Hindlimb muscle (tissue), 1 donor: Measurements from ENCODE around the gene SNAI3. TPM values are rescaled to one million over a fixed set of nuclear protein-coding genes. Genes with fewer than 3 reads are reported as not detected.

ENCODE experiments used
- DNase-seq: peaks from one replicate; pipeline ENCODE4 v3.0.0-alpha.2; 2013
- polyA plus RNA-seq: library from polyadenylated mRNA; unstranded; fragments of 120-200 nt; gene quantifications from one replicate; pipeline ENCODE4 v1.2.1, GENCODE V29; 2013; ENCODE audit not compliant: insufficient read length

The SNAI3 gene
- polyA plus RNA-seq, 1 donor = 6.4 TPM

DNA sequence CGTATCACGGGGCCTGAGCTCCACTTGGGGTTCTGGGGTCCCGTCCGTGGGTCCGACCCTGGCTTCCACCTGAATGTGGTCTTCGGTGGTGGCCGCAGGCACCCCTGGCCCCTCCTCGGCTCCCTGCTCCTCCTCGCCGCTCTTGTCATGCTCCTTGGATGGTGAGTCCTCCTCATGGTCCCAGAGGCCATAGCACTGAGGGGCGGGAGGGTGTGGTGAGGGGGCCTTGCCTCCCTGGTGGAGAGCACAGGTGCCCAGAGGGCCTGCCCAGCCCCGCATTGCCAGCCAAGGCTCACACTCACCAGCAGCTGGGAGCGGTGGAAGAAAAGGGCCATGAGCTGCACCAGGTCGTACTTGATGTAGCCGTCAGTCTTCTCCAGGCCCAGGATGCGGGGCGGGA is 34.9 kb upstream of the SNAI3 start:
- DNase-seq = no peak

GRCh38 chr16:88720396-88720970 is 34.2 kb upstream of the SNAI3 start:
- DNase-seq = no peak

- no peak for DNase-seq
These were observed 33.6 kb upstream of the SNAI3 start for GRCh38 chr16:88719933-88720296.

DNA sequence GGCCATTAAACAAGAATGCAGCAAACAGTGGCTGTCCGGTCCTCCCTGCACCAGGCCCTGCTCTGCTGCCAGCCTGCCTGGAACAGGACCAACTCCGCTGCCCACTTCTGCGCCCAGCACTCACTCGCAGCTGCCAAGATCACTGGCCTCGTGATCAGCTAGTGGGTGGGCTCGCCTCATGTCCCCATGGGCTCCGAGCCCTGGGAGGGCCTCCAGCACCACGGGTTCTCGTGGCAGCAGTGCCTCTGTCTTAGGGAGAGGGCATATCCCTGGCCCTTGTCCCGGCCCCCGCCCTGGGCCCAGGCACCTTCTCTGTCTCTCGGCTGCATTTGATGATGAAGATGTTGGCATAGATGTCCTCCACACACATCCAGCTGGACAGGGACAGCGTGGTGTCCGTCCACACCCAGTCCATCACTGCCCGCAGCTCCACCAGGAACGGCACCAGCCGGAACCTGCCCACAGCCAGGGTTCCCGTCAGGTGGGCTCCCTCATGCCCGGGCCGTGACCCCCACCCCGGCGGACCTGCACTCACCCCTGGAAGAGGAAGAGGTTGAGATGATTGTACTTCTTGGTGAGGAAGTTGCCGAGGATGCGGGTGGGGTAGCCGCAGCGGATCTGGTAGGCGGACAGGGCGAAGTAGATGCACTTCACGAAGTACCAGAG is 33.1 kb upstream of the SNAI3 start:
- DNase-seq = no peak

DNA sequence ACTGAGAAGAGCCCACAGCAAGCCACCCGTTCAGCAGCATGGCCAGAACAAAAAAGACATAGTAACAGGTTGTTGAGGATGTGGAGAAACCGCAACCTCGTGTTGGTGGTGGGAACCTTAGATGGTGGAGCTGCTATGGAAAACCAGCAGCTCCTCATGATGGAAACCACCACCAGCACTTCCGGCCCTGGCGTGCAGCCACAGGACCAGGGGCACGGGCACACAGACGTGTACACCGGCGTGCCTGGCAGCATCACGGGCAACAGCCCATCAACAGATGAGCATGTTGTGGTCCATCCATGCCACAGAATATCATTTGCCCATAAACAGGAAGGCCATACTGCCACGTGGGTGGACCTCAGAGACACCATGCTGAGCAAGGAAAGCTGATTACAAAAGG is 31.9 kb upstream of the SNAI3 start:
- DNase-seq = no peak

DNA sequence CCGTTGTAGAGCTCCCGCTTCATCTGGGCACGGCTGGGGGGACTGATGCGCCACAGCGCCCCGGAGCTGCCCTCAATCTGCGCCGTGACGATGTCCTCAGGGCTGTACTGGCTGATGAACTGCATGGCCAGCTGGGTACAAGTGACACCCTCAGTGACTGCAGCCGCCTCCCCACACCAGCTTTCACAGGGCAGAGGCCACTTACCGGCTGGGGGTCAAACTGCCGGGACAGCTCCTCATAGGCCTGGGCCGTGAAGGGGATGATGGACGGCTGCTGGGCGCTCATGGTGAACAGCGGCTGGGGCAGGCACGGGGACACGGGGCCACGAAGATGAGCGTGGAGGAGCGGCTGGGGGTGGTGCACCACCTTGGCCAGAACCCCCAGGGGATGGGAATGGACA is 30.3 kb upstream of the SNAI3 start:
- DNase-seq = no peak

DNA sequence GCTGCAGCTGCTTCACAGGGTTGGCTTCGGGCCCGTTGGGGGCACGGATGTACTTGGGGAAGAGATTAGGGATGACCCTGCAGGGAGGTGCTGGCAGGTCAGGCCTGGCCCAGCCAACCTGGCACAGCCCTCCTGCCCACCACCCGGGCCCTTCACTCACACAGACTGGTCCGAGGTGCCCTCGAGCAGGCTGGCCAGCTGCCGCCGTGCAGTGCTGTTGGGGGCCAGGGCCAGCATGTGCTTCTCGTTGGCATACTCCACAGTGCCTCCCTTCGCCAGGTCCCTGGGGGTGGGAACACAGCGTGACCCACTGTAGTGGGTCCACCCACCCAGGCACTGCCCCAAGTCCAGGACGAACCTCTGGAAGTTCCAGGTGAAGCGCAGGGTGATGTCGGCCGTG is 29.9 kb upstream of the SNAI3 start:
- DNase-seq = no peak

DNA sequence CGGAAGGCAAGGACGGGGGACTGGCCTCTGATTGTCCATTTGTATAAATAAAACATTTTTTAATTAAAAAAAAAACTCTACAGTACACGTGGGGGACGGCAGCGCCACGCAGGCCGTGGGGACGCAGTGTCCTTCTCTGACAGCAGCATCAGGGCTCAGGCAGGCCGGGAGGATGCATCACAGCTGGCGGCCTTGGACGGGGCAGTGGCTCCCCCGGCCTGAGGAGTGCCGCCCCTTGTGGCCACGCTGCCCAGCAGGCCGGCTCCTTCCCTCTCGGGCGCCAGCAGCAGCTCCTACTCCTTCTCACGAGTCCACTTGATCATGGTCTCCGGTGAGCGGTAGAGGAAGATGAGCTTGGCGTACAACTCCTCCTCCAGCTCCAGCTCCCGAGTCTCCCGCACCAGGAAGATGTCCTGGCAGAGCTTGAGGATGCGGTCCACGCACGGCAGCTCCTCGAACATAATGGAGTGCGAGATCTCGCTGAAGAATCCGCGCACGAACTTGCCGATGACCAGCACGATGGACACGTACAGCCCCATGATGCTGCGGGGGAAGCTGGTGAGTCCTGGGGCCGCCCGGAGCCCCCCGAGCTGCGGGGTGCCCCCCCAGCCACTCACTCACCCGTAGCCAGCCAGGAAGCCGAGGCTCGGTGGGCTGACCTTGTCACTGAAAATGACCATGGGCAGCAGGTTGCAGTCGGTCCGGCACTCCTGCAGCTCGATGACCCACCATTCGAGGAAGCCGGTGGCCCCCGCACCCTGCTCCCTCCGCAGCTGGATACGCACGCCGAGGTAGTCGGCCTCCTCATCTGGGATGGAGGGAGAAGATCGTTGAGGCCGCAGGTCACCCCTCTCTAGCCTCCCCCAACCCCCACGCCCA is 29.2 kb upstream of the SNAI3 start:
- DNase-seq = no peak

GRCh38 chr16:88714420-88715302 is 28.4 kb upstream of the SNAI3 start:
- no peak for DNase-seq

DNA sequence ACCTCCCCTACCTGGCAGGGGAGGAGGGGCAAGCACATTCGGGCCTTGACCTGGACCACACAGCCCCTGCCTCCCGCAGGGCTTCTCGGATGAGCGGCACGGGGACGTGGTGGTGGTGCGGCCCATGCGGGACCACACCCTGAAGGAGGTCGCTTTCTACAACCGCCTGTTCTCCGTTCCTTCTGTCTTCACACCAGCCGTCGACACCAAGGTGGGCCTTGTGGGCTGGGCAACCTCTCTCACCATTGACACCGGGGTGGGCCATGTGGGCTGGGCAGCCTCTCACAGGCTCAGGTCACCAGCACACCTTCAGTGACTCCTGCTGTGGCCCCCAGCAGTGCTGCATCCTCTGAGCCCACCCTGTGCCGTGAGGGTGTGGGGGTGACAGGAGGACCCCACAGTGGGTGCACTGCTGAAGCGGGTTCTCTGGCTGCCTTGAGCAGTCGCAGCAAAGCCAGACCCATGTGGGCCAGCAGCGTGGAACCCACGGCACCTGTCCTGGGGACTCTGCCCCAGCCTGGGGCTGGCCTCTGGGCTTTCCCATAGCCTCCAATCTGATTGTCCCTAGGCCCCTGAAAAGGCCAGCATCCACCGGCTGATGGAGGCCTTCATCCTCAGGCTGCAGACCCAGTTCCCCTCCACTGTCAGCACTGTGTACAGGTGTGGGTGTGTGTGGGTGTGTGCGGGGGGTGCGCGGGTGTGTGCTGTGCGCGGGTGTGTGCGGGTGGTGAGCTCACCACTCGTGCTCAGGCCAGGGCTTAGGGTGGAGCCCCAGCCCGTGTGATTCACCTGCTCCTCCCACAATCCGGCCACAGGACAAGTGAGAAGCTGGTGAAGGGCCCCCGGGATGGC is 27.5 kb upstream of the SNAI3 start:
- DNase-seq = no peak

GRCh38 chr16:88713054-88713453 is 26.7 kb upstream of the SNAI3 start:
- DNase-seq = no peak

DNA sequence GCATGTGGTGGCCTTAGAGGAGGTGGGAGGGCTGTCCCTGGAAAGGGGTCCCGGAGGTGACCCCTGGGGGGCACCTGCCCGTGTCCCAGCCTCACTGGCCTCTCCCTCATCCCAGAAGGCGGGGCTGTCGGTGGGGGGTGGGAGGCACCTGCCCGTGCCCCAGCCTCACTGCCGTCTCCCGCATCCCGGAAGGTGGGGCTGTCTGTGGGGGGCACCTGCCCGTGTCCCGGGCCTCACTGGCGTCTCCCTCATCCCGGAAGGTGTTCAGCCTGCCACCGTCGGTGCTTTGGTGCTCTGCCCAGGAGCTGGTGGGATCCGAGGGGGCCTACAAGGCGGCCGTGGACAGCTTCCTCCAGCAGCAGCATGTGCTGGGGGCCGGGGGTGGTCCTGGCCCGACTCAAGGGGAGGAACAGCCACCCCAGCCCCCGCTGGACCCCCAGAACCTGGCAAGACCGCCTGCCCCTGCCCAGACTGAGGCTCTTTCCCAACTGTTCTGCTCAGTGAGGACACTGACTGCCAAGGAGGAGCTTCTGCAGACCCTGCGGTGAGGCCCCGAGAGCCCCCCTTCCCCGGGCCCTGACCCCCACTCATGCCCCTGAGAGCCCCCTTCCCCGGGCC is 26.2 kb upstream of the SNAI3 start:
- DNase-seq = no peak

DNA sequence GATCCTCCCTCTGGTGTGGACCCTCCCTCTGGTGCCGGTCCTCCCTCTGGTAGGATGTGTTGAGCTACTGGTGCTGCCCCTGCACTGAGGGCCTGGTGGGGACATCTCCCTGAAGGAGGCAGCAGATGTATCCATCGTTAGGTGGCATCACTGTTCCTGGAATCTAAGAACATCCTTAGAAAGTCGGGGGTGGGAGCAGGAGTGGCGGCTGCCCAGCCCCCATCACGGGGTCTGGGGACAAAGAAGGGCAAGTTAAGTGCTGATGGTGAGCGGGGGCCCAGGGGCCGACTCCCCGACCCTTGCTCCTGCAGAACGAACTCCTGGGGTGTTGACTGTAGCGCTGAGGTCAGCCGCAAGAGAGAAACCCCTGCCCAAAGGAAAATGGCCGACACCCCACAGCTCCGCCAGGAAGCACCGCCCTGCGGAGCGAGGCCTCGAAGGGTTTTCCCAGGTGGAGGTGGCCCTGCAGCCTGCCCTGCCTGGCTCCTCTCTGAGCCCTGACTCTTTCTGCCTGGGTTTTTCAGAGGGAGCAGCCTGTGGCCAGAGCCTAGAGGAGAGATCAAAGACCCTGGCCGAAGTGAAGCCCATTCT is 25.5 kb upstream of the SNAI3 start:
- no peak for DNase-seq

GRCh38 chr16:88710556-88710955 is 24.2 kb upstream of the SNAI3 start:
- no peak for DNase-seq

DNA sequence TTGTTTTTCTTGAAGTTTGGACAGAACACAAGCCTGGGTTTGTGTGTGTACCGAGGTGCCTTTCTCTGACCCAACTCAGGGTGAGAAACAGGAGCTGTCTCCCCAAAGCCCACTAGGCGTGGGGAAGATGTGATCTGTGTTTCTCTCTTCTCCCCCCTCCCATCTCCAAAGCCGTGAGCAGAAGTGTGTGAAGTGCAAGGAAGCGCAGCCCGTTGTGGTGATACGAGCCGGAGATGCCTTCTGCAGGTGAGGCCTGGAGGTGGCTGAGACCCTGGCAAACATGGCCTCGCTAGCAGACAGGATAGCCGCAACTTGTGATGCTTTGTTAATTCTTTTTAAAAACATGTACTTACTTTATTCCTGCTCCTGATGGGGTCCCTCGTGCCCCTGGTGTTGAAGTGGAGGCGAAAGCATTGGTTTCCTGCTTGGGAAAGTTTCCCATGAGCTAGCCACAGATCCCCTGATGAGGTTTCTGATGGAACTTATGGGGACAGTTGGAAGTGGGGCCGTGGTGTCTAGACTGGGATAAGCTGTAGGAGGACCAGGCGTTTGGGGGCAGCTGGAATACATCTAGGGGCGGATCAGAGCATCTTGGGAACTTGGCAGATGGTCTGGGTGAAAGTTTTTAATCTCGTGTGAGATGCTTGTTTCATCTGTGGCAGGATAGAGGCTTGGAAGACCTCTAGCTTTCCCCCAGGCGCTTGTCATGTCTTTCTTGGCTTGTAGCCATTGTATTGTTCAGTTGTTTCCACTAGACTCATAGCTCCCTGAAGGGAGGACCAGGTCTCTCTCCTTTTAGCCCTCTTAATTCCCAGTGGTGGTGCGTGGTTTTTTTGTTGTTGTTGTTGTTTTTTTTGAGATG is 20.9 kb upstream of the SNAI3 start:
- DNase-seq = no peak

DNA sequence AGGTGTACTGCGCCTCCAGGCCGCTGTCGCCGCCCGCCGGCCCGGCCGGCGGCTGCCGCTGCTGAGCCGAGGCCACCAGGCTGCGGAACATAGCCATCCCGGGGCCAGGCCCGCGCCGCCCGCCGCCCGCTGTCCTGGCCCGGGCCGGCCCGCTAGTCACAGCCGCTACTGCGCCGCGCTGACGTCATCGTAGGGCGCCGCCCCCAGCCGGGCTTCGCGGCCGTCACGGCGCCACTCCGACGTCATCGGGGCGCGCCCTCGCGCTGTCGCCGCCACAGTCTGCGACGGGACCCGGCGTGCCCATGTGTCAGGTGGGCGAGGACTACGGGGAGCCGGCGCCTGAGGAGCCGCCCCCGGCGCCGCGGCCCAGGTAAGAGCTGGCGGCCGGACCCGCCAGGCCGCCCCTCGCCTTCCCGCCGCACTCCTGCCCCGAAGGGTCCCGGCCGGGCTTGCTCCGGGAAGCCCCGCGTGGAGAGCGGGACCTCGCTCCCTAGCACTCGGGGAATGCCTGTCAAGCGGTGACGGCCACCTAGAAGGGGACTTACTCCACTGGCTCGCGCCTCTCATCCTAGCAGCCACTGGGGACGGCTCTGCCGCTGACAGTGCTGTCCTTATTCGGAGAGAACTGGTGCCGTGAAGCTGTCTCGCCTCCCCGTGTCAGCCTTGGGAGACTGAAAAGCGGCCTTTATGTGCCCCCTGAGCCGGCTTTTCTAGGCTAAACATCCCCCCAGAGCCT is 20.1 kb upstream of the SNAI3 start, which contains the start of the genes CTU2 and RNF166:
Gene CTU2 (plus strand): TSS at position 275 of the 736 bp plus-strand sequence. CDS start 28 bp downstream, at position 303.
Gene RNF166 (minus strand): TSS at position 180 of the 736 bp plus-strand sequence. CDS start 83 bp downstream, at position 97.
- peak; percentile 95 for DNase-seq

GRCh38 chr16:88705801-88706228 is 19.5 kb upstream of the SNAI3 start:
- no peak for DNase-seq

DNA sequence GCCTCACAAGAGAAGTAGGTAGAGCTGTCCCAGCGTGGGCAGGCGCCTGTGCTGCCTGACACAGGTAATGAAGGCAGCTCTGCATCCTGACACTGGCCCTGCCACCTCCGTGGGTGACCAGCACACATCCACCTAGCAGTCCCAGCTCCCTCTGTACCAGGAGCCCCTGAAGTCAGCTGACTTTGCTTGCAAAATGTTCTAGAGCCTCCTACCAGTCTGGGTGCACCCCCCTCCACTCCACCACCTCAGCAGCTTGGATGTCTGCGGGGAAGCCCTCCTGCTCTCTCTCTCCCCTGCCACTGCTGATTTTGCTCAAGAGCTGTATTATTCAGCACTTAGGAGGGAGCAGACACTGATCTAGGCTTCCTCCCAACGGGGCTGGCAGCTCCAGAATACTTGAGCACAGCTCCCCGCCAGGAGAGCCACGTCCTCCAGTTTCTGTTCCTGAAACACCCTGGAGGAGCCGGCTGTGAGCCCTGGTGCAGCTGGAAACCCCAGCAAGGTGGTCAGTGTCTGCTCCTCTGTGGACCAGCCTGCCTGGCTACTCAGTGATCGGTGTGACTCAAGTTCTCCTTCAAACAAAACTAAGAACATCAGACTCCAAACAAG is 18.9 kb upstream of the SNAI3 start:
- DNase-seq = no peak
